GM18505 (cell line): ENCODE data around the gene CNP.

Source experiments
- ATAC-seq: cut with Tn5 transposase; IDR thresholded peaks from one replicate; pipeline ENCODE4 v1.9.1; 2021; ENCODE audit not compliant: unreplicated experiment
- POLR2A ChIP-seq: IDR thresholded peaks from 4 replicates; pipeline ENCODE4 v1.6.1; 2011; ENCODE audit warnings: borderline replicate concordance; ENCODE audit not compliant: insufficient read depth, insufficient read length; ENCODE audit errors: extremely low read depth

The CNP gene

DNA sequence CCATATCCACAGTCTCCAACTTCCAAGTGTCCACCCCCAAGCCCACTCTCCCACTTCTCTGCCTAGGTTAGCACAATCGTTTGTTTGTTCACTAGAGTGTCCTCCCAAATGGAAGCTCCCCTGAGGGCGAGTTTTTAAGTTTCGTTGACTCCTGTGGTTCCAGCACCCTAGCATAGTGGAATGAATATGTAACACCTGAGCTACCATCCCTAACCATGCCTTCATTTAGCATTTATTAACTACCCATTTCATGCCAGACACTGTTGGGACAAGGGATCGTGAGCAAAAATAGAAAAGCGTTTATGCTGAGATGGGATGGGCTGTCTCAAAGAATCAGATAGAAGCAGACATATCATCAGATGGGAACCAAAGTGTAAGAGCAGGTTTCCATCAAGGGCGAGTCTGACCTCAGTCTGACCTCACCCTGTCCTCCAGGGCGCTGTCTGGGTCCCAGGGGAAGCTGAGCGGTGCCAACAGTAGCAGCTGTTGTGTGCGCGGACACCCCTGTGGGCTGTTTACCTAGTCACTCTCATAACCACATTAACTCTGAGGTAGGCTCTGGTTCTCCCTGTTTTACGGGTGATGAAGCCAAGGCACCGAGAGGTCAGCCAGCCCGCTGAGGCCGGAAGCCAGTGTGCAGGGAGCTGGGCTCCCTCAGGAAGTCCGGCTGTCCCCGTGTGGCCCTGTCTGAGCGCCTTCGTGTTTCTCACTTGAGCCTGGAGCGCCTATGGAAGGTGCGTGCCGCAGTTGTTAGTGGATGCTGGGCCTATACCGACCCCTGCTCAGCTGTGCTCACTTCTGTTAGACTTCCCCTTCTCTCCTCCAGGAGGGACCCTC lies 6.2 kb downstream of the CNP start:
- ATAC-seq = no peak
- TF ChIP-seq POLR2A = no peak

DNA sequence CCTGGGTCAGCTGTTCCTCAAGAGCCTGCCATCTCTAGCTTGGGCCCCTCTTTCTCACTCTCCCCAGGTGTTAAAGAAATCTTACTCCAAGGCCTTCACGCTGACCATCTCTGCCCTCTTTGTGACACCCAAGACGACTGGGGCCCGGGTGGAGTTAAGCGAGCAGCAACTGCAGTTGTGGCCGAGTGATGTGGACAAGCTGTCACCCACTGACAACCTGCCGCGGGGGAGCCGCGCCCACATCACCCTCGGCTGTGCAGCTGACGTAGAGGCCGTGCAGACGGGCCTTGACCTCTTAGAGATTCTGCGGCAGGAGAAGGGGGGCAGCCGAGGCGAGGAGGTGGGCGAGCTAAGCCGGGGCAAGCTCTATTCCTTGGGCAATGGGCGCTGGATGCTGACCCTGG lies 6.8 kb downstream of the CNP start:
- ATAC-seq = no peak

DNA sequence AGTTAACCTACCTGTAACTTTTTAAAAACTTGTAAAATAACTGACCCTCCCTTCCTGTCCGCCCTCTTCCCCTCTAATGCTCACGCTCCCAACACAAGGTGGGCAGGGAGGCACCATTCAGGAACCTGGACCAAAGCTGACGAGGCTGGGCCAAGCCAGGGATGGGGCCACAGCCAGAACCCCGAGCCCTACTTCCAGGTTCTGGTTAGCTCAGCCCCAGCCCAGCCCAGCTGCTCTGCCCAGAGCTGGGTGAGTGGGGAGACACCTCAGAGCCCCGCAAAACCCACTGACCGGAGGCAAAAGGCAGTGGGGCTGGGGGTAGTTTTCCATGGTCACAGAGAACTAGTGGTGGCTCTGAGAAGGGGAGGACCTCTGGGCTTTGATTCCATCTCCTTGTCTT lies 7.4 kb downstream of the CNP start:
- TF ChIP-seq POLR2A = no peak
- no peak for ATAC-seq

More for the DNA sequence above, 6.8 kb downstream of the CNP start:
- TF ChIP-seq POLR2A = no peak

DNA sequence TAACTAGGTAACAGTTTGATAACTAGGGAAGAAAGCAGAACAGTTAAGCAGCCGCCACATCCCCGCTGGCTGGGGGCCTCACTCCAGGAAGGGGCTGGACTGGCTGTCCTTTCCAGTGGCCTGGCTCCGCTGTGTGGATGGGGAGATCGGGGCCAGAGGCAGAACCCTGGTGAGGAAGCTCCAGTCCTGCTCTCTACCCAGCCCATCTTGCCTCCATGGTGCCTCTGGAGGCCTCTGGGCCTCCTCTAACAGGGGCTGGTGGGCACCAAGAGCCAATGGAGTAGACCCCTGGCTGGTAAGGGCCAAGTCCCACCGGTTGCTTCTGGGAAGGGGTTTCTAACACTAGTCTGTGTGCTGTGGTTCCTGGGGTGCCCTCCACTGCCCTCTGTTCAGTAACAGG lies 8.1 kb downstream of the CNP start:
- no peak for ATAC-seq
- TF ChIP-seq POLR2A = no peak

DNA sequence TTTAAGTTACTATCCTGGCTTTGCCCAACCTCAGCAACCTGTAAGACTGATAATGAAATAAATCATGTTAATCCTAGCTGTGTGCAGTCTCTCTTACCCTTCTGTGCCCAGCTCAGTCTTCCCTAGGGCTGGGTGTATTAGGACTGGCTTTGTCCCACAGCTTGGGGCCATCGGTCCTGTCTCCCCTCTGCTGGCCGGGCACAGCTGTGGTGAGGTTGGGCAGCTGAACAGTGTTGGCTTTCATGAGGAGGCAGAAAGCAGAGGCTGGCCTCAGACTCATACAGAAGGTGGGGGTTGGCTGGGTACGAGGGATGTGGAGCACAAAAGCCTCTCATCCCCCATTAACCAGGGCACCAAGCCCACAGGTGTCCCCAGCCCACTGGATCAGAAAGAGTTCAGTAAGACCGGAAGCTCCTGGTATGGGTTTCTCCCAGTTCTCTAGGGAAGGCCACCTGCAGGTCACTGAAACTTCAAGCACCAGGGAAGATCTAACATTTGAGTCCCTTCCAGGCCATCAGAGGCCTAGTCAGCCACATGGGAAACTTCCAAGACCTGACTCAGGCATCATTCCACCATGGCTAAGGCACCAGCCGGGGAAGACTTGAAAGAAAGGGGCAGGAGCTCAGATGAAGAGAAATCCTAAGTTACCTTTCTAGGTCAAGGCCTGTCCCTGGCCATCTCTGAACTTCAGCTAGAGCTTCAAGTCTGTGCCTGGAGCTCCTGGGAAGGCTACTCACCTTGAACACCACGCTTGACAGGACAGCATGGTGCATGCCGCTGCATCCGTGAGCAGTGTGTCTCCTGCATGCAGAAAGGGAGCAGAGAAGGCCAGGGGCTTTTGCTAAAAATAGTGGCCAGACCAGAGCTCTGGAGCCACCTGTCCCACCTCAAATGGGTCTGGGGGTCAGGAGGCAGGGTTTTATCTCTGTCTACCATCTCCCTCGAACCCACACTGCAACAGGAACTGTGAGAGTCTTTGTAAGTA lies 8.8 kb downstream of the CNP start:
- ATAC-seq = no peak
- no peak for TF ChIP-seq POLR2A

DNA sequence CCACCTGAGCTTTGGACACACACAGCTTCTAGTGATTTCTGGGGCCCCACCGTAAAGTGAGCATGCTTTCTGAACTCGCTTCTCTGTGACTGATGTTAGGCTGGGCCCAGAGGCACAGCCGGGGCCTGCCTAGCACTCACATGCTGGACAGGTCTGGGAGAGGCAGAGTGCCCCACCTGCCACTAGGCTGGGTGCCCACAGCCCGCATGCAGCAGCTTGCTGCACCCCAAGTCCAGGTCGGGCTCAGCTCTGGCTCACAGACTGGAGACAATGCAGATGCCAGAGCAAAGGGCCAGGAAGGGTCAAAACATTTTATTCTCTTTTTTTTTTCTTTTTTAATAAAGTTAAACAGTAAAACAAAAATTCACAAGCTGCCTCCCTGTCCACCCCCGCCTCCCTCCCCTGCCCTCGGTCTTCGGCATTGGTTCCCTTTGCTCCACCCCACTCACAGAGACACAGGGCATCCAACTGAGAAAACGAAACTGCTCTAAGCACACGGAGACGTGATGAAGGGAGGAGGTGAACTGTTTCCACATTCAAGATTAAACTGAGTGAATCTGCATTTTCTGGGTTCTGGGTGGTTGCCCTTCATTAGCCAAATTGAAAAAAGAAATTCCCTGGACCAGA lies 9.7 kb downstream of the CNP start:
- no peak for TF ChIP-seq POLR2A
- no peak for ATAC-seq

DNA sequence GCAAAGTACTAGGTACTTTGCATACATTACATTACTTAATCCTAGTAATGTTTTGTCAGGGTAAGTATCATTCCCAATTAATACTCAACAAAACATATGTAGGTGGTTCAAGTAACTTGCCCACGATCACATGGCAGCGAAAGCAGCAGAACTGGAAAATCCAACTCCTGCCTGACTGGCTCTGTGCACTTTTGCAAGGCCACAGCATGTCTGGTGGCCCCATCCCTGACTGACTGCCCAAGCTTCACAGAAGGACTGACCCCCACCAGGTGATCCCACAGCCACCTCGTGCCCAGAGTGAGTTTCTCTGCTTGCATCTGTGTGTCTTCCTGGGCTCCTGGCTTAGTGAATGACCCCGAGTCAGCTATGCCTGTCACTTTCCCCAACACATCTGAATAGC lies 11.4 kb downstream of the CNP start:
- ATAC-seq = no peak
- TF ChIP-seq POLR2A = peak; percentile 22

DNA sequence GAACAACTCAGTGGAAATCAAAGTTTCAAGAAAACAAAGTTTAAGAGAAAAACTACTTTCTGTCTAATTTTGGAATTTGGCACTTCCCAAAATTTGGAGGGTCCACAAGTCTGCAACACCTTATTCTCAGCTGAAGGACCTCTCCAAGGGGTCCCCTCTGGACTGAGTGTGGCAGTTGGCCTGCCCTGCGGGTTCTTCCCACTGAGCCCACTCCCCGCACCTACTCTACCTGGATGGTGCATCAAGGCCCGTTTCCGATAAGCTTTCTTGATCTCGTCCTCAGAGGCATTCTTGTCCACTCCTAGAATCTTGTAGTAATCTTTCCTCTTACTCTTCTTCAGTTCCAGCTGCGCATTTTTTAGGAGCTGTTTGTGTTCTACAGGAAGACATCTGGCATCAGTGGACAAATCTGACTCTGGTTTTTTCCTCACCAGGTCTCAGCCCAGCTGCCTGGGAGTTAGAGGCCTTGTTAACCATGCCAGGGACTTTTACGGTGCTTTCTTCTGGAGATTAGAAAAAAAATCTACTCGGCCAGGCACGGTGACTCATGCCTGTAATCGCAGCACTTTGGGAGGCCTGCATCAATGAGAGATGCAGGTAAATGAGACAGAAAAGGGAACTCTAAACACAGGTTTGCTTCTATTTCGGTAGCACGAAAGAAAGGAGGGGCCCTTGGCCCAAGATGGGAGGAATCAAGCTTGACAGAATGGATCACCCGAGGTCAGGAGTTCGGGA lies 15.6 kb downstream of the CNP start:
- no peak for ATAC-seq
- TF ChIP-seq POLR2A = no peak

DNA sequence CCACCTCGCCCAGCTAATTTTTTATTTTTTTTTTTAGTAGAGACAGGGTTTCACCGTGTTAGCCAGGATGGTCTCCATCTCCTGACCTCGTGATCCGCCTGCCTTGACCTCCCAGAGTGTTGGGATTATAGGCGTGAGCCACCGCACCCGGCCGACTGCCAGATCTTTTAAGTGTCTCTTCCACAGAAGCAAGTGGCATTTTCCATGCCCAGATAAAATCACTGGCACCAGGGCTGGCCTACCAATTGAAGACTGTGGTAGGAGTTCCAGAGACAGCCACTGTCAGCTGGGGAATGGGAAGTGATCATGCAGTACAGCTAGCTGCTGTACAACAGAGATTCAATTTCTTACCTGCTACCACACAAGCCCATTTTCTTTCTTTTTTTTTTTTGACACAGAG lies 17.9 kb downstream of the CNP start:
- no peak for ATAC-seq
- TF ChIP-seq POLR2A = no peak

DNA sequence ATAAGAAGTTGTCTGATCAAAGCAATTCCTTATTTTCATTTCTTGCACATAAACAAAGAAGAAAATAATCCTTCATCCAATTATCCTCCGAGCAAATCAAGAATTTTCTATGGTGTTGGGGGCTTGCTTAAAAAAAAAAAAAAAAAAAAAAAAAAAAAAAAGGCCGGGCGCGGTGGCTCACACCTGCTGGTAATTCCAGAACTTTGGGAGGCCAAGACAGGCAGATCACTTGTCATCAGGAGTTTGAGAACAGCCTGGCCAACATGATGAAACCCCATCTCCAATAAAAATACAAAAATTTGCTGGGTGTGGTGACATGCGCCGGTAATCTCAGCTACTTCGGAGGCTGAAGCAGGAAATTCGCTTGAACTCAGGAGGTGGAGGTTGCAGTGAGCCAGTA lies 19.3 kb downstream of the CNP start:
- TF ChIP-seq POLR2A = no peak
- ATAC-seq = no peak

DNA sequence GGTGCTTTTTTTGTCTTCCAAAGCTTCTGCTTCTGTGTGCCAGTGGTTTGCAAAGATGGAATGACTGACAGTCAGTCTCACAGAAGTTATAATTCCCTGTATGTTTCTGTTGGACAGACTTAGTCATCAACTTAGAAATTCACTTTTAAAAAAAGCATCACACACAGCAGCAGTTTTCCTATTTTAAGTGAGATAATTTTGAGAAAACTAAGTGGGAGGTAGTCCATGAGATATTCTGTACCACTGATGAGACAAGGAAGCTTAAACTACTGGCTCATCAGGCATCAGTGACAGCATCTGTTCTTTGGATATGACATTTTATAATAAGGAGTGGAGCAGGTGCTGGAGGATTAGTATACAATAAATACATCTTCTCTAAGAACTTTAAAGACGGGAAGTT lies 20.0 kb downstream of the CNP start:
- ATAC-seq = no peak
- TF ChIP-seq POLR2A = no peak

DNA sequence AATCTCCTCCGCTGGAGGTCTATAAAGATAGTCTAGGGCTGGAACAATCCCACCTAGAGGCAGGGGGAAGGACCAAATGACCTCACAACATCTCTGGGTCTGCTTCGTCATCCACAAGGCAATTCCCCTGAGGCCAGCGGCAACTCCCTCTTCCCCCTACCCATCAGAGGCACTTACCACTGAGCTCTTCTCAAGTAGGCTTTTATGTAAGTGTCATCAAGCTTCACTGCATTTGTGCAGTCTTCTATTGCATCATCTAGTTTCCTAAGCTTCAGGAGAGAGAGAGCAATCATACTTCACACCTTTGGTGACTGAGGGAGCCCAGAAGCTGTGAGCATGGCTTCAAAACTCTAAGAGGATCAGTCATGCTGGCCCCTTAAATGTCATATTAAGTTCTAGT lies 21.0 kb downstream of the CNP start:
- ATAC-seq = no peak
- no peak for TF ChIP-seq POLR2A

DNA sequence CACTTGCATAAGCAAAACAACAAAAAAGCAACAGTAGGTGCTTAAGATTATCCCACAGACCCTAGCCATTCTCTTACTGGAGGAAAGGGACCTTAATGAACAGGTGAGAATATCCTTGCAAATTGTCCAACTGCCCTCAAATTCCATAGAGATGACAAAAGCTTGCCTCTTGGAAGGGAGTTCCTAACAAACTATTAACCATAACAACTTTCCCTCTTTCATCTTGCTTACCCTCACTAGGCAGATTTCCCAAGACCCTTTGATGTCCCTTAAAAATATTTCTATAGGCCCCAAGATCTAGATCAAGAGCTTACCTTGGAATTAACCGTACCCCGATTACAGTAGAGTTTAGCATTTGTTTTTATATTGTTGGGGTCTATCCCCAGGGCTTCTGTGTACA lies 21.8 kb downstream of the CNP start:
- ATAC-seq = no peak
- no peak for TF ChIP-seq POLR2A
